MM.1S (cell line): ENCODE data around the gene SPNS2.

Experiments used
- DNase-seq: peaks from one replicate; pipeline ENCODE4 v3.0.0-alpha.2; 2015
- H2AFZ ChIP-seq: fragments of 300-600 bp; sonication (generic); 2 replicates; pipeline ENCODE4 v1.6.0; 2016; ENCODE audit warnings: antibody characterized with exemption, low read length
- H3F3A ChIP-seq: fragments of 300-600 bp; sonication (generic); 2 replicates; pipeline ENCODE4 v1.6.1; 2016; ENCODE audit warnings: mild to moderate bottlenecking, antibody characterized with exemption, low read length, moderate library complexity, mixed read lengths; ENCODE audit not compliant: insufficient read depth
- H3K27ac ChIP-seq: fragments of 300-600 bp; sonication (generic); 2 replicates; pipeline ENCODE4 v1.5.1; 2016; ENCODE audit warnings: mild to moderate bottlenecking, low read length
- H3K27me3 ChIP-seq: fragments of 300-600 bp; sonication (generic); replicated peaks from 2 replicates; pipeline ENCODE4 v1.6.0; 2016; ENCODE audit warnings: low read length; ENCODE audit not compliant: insufficient read depth
- H3K36me3 ChIP-seq: fragments of 300-600 bp; sonication (generic); replicated peaks from 2 replicates; pipeline ENCODE4 v1.6.1; 2016; ENCODE audit warnings: mild to moderate bottlenecking, low read length, mixed read lengths; ENCODE audit not compliant: insufficient read depth
- H3K4me1 ChIP-seq: fragments of 300-600 bp; sonication (generic); 2 replicates; pipeline ENCODE4 v1.6.1; 2016; ENCODE audit warnings: low read length, mixed read lengths
- H3K4me2 ChIP-seq: fragments of 300-600 bp; sonication (generic); 2 replicates; pipeline ENCODE4 v1.6.0; 2016; ENCODE audit warnings: low read depth, low read length
- H3K4me3 ChIP-seq: fragments of 300-600 bp; sonication (generic); 2 replicates; pipeline ENCODE4 v1.5.1; 2016; ENCODE audit warnings: low read length, mixed read lengths
- H3K79me2 ChIP-seq: fragments of 300-600 bp; sonication (generic); 2 replicates; pipeline ENCODE4 v1.6.1; 2016; ENCODE audit warnings: mixed run types, low read length, mixed read lengths
- H3K9ac ChIP-seq: fragments of 300-600 bp; sonication (generic); 2 replicates; pipeline ENCODE4 v1.6.1; 2016; ENCODE audit warnings: low read length, mixed read lengths
- H3K9me2 ChIP-seq: fragments of 300-600 bp; sonication (generic); replicated peaks from 2 replicates; pipeline ENCODE4 v1.6.1; 2016; ENCODE audit warnings: mild to moderate bottlenecking, low read length, mixed read lengths; ENCODE audit not compliant: insufficient read depth
- H3K9me3 ChIP-seq: fragments of 300-600 bp; sonication (generic); replicated peaks from 2 replicates; pipeline ENCODE4 v1.6.1; 2016; ENCODE audit warnings: mild to moderate bottlenecking, low read length, mixed read lengths; ENCODE audit not compliant: insufficient read depth
- H4K20me1 ChIP-seq: fragments of 300-600 bp; sonication (generic); 2 replicates; pipeline ENCODE4 v1.6.1; 2016; ENCODE audit warnings: mild to moderate bottlenecking, low read length, moderate library complexity, mixed read lengths; ENCODE audit not compliant: insufficient read depth
- EZH2 ChIP-seq: fragments of 300-600 bp; sonication (generic); optimal IDR thresholded peaks from 2 replicates; pipeline ENCODE3; 2017; ENCODE audit warnings: low read depth, mild to moderate bottlenecking, antibody characterized with exemption, low read length, mixed read lengths
- EZH2phosphoT487 ChIP-seq: fragments of 300-600 bp; sonication (generic); IDR thresholded peaks from 2 replicates; pipeline ENCODE4 v1.6.1; 2018; ENCODE audit warnings: antibody characterized with exemption, low read length
- TF ChIP-seq, protein P1 (sequence below): fragments of 300-600 bp; sonication (generic); IDR thresholded peaks from 2 replicates; pipeline ENCODE4 v1.5.1; 2016; ENCODE audit warnings: antibody characterized with exemption, low read length, mixed read lengths

Gene SPNS2

DNA sequence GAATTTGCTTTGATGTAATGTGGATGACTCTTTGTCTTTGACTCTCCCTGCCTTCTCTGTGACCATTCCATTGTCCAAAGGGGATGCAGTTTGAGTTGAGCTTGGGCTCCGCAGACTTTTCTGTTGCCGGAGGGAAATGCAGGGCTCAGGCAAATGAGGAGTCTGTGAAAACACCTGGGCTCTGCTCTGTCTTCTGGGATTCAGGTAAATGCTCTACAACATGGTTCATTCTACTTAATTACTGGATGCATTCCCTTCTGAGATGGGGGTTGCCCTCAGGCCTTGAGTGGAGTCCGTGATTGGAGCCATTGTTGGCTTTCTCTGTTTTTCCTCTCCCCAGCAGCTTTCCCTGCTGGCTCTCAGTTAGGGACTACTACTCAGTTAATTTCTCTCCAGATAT, 26.4 kb upstream of the SPNS2 start:
- H2AFZ ChIP-seq = no peak overlapping the region
- H3K9ac ChIP-seq = no peak overlapping the region
- H3K36me3 ChIP-seq = no peaks in the 10 kb centered on the region
- H4K20me1 ChIP-seq = no peaks in the 10 kb centered on the region
- H3K9me3 ChIP-seq = no peaks in the 10 kb centered on the region
- H3K4me3 ChIP-seq = no peak overlapping the region
- 0 out of 2 replicates have a peak, but pooled peaks cover 3% of the 10 kb centered on the region for H3K4me1 ChIP-seq
- no peak for DNase-seq
- H3K9me2 ChIP-seq = no peaks in the 10 kb centered on the region
- TF ChIP-seq, protein P1, sequence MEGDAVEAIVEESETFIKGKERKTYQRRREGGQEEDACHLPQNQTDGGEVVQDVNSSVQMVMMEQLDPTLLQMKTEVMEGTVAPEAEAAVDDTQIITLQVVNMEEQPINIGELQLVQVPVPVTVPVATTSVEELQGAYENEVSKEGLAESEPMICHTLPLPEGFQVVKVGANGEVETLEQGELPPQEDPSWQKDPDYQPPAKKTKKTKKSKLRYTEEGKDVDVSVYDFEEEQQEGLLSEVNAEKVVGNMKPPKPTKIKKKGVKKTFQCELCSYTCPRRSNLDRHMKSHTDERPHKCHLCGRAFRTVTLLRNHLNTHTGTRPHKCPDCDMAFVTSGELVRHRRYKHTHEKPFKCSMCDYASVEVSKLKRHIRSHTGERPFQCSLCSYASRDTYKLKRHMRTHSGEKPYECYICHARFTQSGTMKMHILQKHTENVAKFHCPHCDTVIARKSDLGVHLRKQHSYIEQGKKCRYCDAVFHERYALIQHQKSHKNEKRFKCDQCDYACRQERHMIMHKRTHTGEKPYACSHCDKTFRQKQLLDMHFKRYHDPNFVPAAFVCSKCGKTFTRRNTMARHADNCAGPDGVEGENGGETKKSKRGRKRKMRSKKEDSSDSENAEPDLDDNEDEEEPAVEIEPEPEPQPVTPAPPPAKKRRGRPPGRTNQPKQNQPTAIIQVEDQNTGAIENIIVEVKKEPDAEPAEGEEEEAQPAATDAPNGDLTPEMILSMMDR = no peak
- TF ChIP-seq EZH2phosphoT487 (no peak), EZH2 (no peak)
- H3K4me2 ChIP-seq = no peak overlapping the region
- no peaks in the 10 kb centered on the region; the same call in 1 of the 2 replicates for H3K27me3 ChIP-seq
- H3K79me2 ChIP-seq = no peaks in the 10 kb centered on the region
- no peak overlapping the region for H3K27ac ChIP-seq
- H3F3A ChIP-seq = no peaks in the 10 kb centered on the region

GRCh38 chr17:4474093-4474492, 24.6 kb upstream of the SPNS2 start:
- H3K4me1 ChIP-seq = 0 out of 2 replicates have a peak, but pooled peaks cover 3% of the 10 kb centered on the region

GRCh38 chr17:4475001-4475400, 23.7 kb upstream of the SPNS2 start:
- no peaks in the 10 kb centered on the region for H3K9me3 ChIP-seq
- no peaks in the 10 kb centered on the region; the same call in 1 of the 2 replicates for H3K27me3 ChIP-seq
- H3K27ac ChIP-seq = no peak overlapping the region
- H4K20me1 ChIP-seq = no peaks in the 10 kb centered on the region
- no peak overlapping the region for H2AFZ ChIP-seq
- H3K9ac ChIP-seq = no peak overlapping the region
- DNase-seq = no peak
- no peaks in the 10 kb centered on the region for H3F3A ChIP-seq
- 0 out of 2 replicates have a peak, but pooled peaks cover 3% of the 10 kb centered on the region for H3K4me1 ChIP-seq
- H3K9me2 ChIP-seq = no peaks in the 10 kb centered on the region
- no peak overlapping the region for H3K4me2 ChIP-seq
- no peaks in the 10 kb centered on the region for H3K36me3 ChIP-seq
- no peaks in the 10 kb centered on the region for H3K79me2 ChIP-seq
- no peak overlapping the region for H3K4me3 ChIP-seq
- TF ChIP-seq EZH2 (no peak), EZH2phosphoT487 (no peak)
- TF ChIP-seq, protein P1 = no peak

More at GRCh38 chr17:4474093-4474492, 24.6 kb upstream of the SPNS2 start:
- no peaks in the 10 kb centered on the region for H3K9me3 ChIP-seq
- H3K36me3 ChIP-seq = no peaks in the 10 kb centered on the region
- H3K9me2 ChIP-seq = no peaks in the 10 kb centered on the region
- no peaks in the 10 kb centered on the region for H4K20me1 ChIP-seq
- H3K27me3 ChIP-seq = no peaks in the 10 kb centered on the region; the same call in 1 of the 2 replicates
- no peak overlapping the region for H2AFZ ChIP-seq
- H3K9ac ChIP-seq = no peak overlapping the region
- H3F3A ChIP-seq = no peaks in the 10 kb centered on the region
- no peak overlapping the region for H3K27ac ChIP-seq
- H3K4me3 ChIP-seq = no peak overlapping the region
- DNase-seq = no peak
- H3K4me2 ChIP-seq = no peak overlapping the region
- no peaks in the 10 kb centered on the region for H3K79me2 ChIP-seq
- TF ChIP-seq EZH2 (no peak), EZH2phosphoT487 (no peak)
- TF ChIP-seq, protein P1 = no peak
